ENCODE results near the gene JARID2.

- TF ChIP-seq EZH2 (IDR thresholded peaks at IDR 0.05; ENCODE audit: borderline replicate concordance, control insufficient read depth, low read depth, low read length) (no peak), ZNF24 (IDR thresholded peaks at IDR 0.05) (no peak), ESRRA (IDR thresholded peaks at IDR 0.05; ENCODE audit: low read length) (no peak), GABPA (IDR thresholded peaks at IDR 0.05; ENCODE audit: low read depth) (no peak), NRF1 (conservative IDR thresholded peaks at IDR 0.05; ENCODE audit: low read depth, low read length) (no peak), CTCF (IDR thresholded peaks at IDR 0.05 in 2 of 3, conservative IDR thresholded peaks at IDR 0.05 in 1 of 3; ENCODE audit: control insufficient read depth in 2 of 3, extremely low read depth in 1 of 3, insufficient read depth in 1 of 3, low read depth in 3 of 3, low read length in 3 of 3) (no peak), EP300 (IDR thresholded peaks at IDR 0.05; ENCODE audit: borderline replicate concordance in 1 of 2, control insufficient read depth in 1 of 2, low read depth in 2 of 2, low read length in 2 of 2) (no peak), ZNF274 (IDR thresholded peaks at IDR 0.05; ENCODE audit: insufficient read depth, insufficient read length) (no peak), RCOR1 (conservative IDR thresholded peaks at IDR 0.05; ENCODE audit: low read depth, low read length) (no peak), POLR2A (IDR thresholded peaks at IDR 0.05; ENCODE audit: low read depth, low read length) (no peak), RAD21 (IDR thresholded peaks at IDR 0.05; ENCODE audit: insufficient read depth, low read depth, low read length) (no peak), YY1 (IDR thresholded peaks at IDR 0.05; ENCODE audit: low read depth, low read length) (no peak)
- TF ChIP-seq, protein P1, sequence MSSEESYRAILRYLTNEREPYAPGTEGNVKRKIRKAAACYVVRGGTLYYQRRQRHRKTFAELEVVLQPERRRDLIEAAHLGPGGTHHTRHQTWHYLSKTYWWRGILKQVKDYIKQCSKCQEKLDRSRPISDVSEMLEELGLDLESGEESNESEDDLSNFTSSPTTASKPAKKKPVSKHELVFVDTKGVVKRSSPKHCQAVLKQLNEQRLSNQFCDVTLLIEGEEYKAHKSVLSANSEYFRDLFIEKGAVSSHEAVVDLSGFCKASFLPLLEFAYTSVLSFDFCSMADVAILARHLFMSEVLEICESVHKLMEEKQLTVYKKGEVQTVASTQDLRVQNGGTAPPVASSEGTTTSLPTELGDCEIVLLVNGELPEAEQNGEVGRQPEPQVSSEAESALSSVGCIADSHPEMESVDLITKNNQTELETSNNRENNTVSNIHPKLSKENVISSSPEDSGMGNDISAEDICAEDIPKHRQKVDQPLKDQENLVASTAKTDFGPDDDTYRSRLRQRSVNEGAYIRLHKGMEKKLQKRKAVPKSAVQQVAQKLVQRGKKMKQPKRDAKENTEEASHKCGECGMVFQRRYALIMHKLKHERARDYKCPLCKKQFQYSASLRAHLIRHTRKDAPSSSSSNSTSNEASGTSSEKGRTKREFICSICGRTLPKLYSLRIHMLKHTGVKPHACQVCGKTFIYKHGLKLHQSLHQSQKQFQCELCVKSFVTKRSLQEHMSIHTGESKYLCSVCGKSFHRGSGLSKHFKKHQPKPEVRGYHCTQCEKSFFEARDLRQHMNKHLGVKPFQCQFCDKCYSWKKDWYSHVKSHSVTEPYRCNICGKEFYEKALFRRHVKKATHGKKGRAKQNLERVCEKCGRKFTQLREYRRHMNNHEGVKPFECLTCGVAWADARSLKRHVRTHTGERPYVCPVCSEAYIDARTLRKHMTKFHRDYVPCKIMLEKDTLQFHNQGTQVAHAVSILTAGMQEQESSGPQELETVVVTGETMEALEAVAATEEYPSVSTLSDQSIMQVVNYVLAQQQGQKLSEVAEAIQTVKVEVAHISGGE (CRISPR knock-in tag; IDR thresholded peaks at IDR 0.05), result no peak
These were observed 227.3 kb downstream of the JARID2 start for GRCh38 chr6:15473174-15473573.
